ENCODE results near the gene EHMT1. TPM values are rescaled to one million over a fixed set of nuclear protein-coding genes. Genes with fewer than 3 reads are reported as not detected.
A peak's percentile ranks its signal among the peaks of the same experiment; 100 is the strongest.

Gene EHMT1
- total and polyA plus RNA-seq, 2 donors from 2014 or later, result 15.8 to 92.9 TPM

- H3K4me3 ChIP-seq (ENCODE audit: low read length in 3 of 3), result no peak overlapping the region
- H3K4me1 ChIP-seq (ENCODE audit: control insufficient read depth in 2 of 3, insufficient read depth in 2 of 3, low read depth in 1 of 3, low read length in 3 of 3), result peaks cover 0 to 6% (median 0%) of the 10 kb centered on the region in 3 donors
- no peak for FAIRE-seq
- no peak overlapping the region for H3K27ac ChIP-seq (ENCODE audit: low read depth in 2 of 2, low read length in 2 of 2)
- TF ChIP-seq CTCF (IDR thresholded peaks at IDR 0.05; ENCODE audit: borderline replicate concordance, extremely low read depth, insufficient read depth), result no peak
- no peak for DNase-seq
- H3K9ac ChIP-seq (ENCODE audit: low read length in 3 of 3), result no peak overlapping the region
- peaks cover 5 to 14% (median 9%) of the 10 kb centered on the region in 3 donors for H3K36me3 ChIP-seq (ENCODE audit: control insufficient read depth in 2 of 3, insufficient read depth in 3 of 3, low read length in 3 of 3)
- intact Hi-C loops (cut with DNase I), result no loop called here
- H3K9me3 ChIP-seq (ENCODE audit: control insufficient read depth in 2 of 3, insufficient read depth in 1 of 3, low read length in 3 of 3), result no peaks in the 10 kb centered on the region
- no peaks in the 10 kb centered on the region for H3K27me3 ChIP-seq (ENCODE audit: control insufficient read depth, insufficient read depth, low read length)
These were observed 136.6 kb downstream of the EHMT1 start for GRCh38 chr9:137755261-137755927.

DNA sequence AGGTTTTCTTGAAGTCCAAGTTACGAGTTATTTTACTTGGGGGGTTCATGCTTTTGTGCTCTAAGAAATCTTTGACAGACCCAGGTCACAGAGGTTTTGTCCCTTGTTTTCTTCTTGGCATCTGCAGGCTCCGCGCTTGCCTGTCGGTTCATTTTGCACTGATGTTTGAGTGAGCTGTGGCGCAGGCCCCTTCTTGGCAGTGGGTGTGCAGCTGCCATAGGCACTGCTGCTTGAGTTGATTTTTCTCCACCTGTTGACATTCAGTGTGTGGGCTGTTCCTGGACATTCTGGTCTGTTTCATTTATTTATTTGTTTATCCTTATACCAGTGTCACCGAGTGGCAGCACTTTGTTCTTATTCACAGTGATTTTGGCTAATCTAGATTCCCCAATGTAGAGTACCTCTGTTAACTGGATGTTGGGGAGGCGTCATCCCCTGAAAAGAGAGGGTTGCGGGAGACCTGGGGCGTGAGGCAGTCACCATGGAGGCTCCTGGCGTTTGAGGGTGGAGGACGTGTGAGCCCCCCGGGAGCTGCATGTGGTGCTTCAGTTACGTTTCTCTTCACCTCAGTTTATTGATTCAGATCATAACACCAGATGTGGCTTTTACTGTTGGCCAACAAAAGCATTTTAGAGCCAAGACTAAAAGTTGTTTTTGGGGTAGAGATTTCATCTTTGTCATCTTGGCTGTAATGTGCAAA lies 137.4 kb downstream of the EHMT1 start:
- no peak for FAIRE-seq
- Histone ChIP-seq H3K36me3 (ENCODE audit: control insufficient read depth in 2 of 3, insufficient read depth in 3 of 3, low read length in 3 of 3) (peaks cover 5 to 14% (median 9%) of the 10 kb centered on the region in 3 donors), H3K4me3 (ENCODE audit: low read length in 3 of 3) (no peak overlapping the region), H3K27ac (ENCODE audit: low read depth in 2 of 2, low read length in 2 of 2) (no peak overlapping the region), H3K4me1 (ENCODE audit: control insufficient read depth in 2 of 3, insufficient read depth in 2 of 3, low read depth in 1 of 3, low read length in 3 of 3) (no peaks in the 10 kb centered on the region), H3K9me3 (ENCODE audit: control insufficient read depth in 2 of 3, insufficient read depth in 1 of 3, low read length in 3 of 3) (no peaks in the 10 kb centered on the region), H3K9ac (ENCODE audit: low read length in 3 of 3) (no peak overlapping the region), H3K27me3 (ENCODE audit: control insufficient read depth, insufficient read depth, low read length) (no peaks in the 10 kb centered on the region)
- intact Hi-C loops (cut with DNase I), result no loop called here
- no peak for DNase-seq
- TF ChIP-seq CTCF (IDR thresholded peaks at IDR 0.05; ENCODE audit: borderline replicate concordance, extremely low read depth, insufficient read depth), result no peak

- Histone ChIP-seq H3K9ac (ENCODE audit: low read length in 3 of 3) (no peak overlapping the region), H3K4me3 (ENCODE audit: low read length in 3 of 3) (no peak overlapping the region), H3K27me3 (ENCODE audit: control insufficient read depth, insufficient read depth, low read length) (no peaks in the 10 kb centered on the region), H3K9me3 (ENCODE audit: control insufficient read depth in 2 of 3, insufficient read depth in 1 of 3, low read length in 3 of 3) (no peaks in the 10 kb centered on the region), H3K27ac (ENCODE audit: low read depth in 2 of 2, low read length in 2 of 2) (no peak overlapping the region), H3K36me3 (ENCODE audit: control insufficient read depth in 2 of 3, insufficient read depth in 3 of 3, low read length in 3 of 3) (peaks cover 5 to 12% (median 9%) of the 10 kb centered on the region in 3 donors), H3K4me1 (ENCODE audit: control insufficient read depth in 2 of 3, insufficient read depth in 2 of 3, low read depth in 1 of 3, low read length in 3 of 3) (no peaks in the 10 kb centered on the region)
- DNase-seq (peak in 1 of 5 donors; percentile 53), FAIRE-seq (no peak)
- intact Hi-C loops (cut with DNase I), result no loop called here
- no peak for TF ChIP-seq CTCF (IDR thresholded peaks at IDR 0.05; ENCODE audit: borderline replicate concordance, extremely low read depth, insufficient read depth)
These were observed 138.3 kb downstream of the EHMT1 start for GRCh38 chr9:137757139-137757538.

Measured in kidney (tissue), 14 donors.